Activated CD4-positive, alpha-beta T cell treated with anti-CD3 and anti-CD28 coated beads, Interleukin-2, amount 50 U/mL, for 1 hour (primary cell): Measurements from ENCODE around the gene ELP6.

ENCODE experiments used
- DNase-seq: peaks from one replicate; pipeline ENCODE4 v3.0.0-alpha.2; 2020

The ELP6 gene

DNA sequence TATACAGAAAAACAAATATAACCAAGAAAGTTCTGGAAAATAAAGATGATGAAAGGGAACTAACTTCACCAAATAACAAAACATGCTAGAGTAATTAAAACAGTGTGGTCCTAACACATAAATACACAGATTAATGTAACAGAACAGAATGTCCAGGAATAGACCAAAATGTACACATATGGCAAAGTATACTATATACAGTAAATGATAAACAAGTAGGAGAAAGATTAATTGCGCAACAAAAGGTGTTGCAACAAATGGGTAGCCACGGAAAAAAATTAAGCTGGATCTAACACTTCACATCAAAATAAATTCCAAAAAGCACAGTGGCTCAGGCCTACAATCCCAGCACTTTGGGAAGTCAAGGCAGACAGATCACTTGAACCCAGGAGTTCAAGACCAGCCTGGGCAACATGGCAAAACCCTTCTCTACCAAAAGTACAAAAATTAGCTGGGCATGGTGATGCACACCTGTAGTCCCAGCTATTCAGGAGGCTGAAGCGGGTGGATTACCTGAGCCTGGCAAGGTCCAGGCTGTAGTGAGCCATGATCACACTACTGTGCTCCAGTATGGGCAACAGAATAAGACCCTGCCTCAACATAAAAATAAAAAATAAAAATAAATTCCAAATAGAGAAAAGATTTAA is 57.6 kb downstream of the ELP6 start:
- DNase-seq = no peak

DNA sequence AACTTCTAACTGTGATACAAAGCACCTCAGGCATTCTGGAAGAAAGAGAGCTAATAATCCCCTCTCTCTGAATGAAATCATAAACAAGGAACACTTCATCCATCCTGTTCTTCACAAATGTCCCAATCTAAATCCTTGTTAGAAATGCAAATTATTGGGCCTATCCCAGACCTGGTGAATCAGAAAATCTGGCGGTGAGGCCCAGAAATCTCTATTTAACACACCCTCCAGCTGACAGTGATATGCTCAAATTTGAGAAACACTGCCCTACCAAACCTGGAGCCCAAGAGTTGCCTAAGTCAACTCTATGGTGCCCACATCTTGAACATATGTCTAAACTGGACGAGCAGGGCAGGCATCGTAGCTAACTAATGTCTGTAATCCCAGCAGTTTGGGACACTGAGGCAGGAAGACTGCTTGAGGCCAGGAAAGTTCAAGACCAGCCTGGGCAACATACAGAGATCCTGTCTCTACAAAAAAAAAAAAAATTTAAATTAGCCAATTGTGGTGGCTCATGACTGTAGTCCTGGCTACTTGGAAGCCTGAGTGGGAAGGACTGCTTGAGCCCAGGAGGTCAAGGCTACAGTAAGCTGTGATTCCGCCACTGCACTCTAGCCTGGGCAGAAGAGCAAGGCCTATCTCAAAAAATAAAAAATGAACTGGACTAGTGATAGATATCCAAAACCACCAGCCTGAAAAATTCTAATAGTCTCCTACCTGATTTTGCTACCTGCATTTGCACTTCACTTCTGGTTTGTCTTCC is 60.9 kb downstream of the ELP6 start:
- no peak for DNase-seq
